Epithelial cell of proximal tubule (primary cell): ENCODE results near the gene MFAP4. TPM values are rescaled to one million over a fixed set of nuclear protein-coding genes. Genes with fewer than 3 reads are reported as not detected.

ENCODE experiments used
- DNase-seq: peaks from one replicate; pipeline ENCODE4 v3.0.0-alpha.2; 2011; ENCODE audit warnings: low read depth
- H3K4me3 ChIP-seq: 2 replicates; pipeline ENCODE4 v1.5.1; 2011; ENCODE audit warnings: low read depth, mild to moderate bottlenecking, low read length
- total RNA-seq: library from RNA; depleted of rRNA; stranded (reverse); fragments of >200 nt; gene quantifications from 2 replicates; pipeline ENCODE4 v1.2.3, GENCODE V29; 2015
- TF ChIP-seq, protein P1 (sequence below): conservative IDR thresholded peaks from 2 replicates; pipeline ENCODE4 v1.5.1; 2012; ENCODE audit warnings: low read depth, mild to moderate bottlenecking, low read length

MFAP4 gene
- total RNA-seq, 1 donor from 2014 or later = not detected

DNA sequence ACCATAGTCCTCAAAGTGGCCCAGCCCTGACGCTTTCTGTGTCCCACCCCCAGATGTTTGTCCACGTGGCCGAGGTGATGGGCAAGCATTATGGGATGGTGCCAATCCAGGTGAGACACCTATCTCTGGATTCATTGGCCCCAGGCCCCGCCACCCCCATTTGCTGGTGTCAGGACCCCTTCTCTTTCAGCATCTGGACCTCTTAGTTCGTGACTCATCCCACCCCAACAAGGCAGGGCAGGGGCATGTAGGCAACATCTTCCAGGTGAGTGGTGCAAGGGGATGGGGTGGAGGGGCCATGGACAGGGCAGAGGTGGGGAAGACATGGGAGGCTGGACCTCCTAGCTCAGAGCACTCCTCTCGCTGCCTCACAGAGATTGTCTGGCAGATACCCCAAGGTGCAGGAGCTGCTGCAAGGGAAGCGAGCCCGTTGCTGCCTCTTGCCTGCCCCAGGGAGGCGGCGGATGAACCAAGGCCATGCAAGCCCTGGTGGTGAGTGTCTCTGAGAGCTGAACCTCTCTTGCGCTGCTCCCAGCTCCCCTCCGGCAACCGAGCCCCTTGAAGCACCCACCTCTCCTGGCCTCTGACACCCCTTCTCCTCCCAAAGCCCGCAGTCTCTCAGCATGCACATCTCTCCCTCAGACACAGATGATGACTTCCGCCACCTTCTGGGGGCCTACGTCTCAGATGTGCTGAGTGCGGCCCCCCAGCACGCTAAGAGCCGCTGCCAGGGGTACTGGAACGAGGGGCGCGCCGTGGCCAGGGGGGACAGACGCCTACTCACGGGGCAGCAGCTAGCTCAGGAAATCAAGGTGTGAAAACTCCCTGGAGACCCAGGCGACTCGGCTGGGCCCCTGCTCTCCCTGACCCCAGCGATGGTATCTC is 27.6 kb upstream of the MFAP4 start:
- H3K4me3 ChIP-seq = no peak overlapping the region
- TF ChIP-seq, protein P1, sequence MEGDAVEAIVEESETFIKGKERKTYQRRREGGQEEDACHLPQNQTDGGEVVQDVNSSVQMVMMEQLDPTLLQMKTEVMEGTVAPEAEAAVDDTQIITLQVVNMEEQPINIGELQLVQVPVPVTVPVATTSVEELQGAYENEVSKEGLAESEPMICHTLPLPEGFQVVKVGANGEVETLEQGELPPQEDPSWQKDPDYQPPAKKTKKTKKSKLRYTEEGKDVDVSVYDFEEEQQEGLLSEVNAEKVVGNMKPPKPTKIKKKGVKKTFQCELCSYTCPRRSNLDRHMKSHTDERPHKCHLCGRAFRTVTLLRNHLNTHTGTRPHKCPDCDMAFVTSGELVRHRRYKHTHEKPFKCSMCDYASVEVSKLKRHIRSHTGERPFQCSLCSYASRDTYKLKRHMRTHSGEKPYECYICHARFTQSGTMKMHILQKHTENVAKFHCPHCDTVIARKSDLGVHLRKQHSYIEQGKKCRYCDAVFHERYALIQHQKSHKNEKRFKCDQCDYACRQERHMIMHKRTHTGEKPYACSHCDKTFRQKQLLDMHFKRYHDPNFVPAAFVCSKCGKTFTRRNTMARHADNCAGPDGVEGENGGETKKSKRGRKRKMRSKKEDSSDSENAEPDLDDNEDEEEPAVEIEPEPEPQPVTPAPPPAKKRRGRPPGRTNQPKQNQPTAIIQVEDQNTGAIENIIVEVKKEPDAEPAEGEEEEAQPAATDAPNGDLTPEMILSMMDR = no peak

DNA sequence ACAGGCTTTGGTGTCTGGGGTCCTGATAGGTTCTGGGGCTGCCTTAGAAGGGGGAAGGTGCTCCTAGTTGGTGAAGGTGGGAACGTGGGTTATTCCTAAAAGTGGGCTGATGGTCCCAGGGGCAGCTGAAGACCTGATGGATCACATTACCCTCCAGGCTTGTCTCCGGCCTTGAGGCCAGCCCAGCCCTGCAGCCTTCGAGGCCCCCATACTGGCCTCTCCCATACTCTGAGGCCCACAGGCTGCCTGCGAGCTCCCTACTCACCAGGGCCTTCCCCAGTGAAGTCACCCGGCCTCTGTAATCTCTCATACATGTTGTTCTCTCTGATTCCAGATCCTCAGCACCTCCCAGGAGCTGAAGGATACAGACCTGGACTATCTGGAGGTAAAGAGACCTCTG is 26.8 kb upstream of the MFAP4 start:
- DNase-seq = no peak
- no peak overlapping the region for H3K4me3 ChIP-seq
- TF ChIP-seq, protein P1 = no peak

More for the DNA sequence above, 27.6 kb upstream of the MFAP4 start:
- no peak for DNase-seq

GRCh38 chr17:19412984-19413383 is 26.0 kb upstream of the MFAP4 start:
- no peak overlapping the region for H3K4me3 ChIP-seq
- no peak for DNase-seq
- TF ChIP-seq, protein P1 = no peak

DNA sequence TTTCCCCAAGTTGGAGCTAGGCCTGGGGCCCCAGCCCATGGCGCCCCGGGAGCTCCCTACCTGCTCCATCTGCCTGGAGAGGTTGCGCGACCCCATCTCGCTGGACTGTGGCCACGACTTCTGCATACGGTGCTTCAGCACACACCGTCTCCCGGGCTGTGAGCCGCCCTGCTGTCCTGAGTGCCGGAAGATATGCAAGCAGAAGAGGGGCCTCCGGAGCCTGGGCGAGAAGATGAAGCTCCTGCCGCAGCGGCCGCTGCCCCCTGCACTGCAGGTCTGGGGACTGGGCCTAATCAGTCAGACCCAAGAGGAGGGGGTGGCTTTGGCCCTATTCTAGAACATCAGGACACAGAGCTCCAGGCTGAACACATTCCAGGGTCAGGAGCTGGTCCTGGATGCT is 25.5 kb upstream of the MFAP4 start:
- TF ChIP-seq, protein P1 = no peak
- H3K4me3 ChIP-seq = no peak overlapping the region
- DNase-seq = no peak

DNA sequence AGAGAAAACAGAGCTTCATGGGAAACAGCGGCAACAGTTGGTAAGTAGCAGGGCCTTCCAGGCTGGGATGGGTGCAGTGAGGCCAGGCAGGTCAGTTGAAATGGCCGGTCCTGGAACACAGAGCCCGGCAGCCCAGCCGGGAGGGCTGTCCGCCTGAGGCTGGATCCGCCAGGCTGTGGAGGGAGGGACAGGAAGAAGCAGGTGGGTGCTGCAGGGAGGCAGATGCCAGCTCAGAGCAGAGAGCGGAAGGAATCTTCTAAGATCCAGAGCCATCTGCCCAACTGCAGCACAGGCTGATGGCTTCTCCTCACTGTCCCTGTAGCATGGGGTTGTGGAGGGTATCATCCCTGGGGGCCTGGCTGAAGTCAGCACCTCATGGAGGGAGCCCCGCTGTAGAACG is 24.6 kb upstream of the MFAP4 start:
- DNase-seq = no peak
- TF ChIP-seq, protein P1 = no peak
- H3K4me3 ChIP-seq = no peak overlapping the region

- H3K4me3 ChIP-seq = no peak within 1 kb of the TSS
- DNase-seq = no peak
- TF ChIP-seq, protein P1 = no peak
Observed at GRCh38 chr17:19410875-19411620, 24.1 kb upstream of the MFAP4 start, which contains the start of gene RNF112. TSS of gene RNF112 (plus strand) at chr17:19411232. CDS start at chr17:19411409, 177 bp downstream.
